Measurements from ENCODE around the gene RIC1.
"Not testable (repeated sequence)": the region's sequence is repeated elsewhere in the genome, so short reads cannot be mapped to it uniquely, and the experiment has no call there.

RIC1 gene

DNA sequence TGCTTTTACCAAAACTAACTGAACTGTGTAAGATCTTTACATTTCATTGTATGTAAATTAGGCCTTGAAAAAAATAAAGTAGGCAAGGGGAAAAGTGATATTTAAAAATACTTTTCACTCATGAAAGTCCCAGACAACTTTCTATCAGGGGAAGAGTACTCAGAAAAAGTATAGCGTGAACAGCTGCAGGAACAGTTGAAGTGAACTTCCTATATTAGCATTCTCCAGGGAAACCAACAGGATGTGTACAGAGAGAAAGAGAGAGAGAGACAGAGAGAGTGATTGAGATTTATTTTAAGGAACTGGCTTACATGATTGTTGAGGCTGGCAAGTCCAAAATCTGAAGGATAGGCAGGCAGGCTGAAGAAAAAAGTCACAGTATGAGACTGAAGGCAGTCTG lies 162.0 kb downstream of the RIC1 start:
- no peak for DNase-seq

DNA sequence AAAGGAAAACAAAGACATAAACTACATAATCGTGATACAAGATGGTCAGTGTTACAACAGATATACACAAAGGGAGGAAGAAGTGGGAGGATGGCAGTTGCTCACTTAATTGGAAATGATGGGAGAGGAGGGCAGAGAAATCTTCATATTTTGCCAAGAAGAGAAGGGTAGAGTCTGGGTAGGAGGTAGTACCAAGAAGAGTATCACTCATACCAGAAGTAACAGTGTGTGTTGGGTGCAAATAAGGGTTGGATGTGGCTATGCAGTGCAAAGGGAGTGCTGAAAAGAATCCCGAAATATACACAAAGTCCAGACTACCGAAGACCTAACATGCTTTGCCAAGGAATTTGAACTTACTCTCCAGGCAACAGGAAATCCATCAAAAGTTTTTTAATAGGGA lies 163.0 kb downstream of the RIC1 start:
- no peak for DNase-seq

GRCh38 chr9:5793812-5794211 lies 164.9 kb downstream of the RIC1 start:
- DNase-seq, result no peak

- DNase-seq, result no peak
These were observed 167.4 kb downstream of the RIC1 start for GRCh38 chr9:5796298-5796697.

DNA sequence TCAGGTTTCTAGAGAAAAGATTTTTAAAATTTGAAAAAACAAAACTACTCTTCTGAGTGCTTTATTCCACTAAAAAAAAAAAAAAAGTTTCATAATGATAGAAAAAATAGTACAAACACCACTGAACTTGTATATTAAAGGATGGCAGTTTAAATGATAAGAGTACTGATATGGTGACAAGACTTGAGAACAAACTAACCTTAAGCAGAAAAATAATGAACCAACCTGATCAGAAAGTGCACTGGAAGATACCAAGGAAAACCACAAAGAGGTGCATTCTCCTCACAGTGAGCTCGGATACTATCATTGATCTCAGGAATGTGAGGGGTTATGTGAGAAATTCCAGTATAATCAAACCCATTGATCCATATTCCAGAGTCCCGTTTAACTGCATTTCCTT lies 169.7 kb downstream of the RIC1 start:
- no peak for DNase-seq

GRCh38 chr9:5799314-5799713 lies 170.4 kb downstream of the RIC1 start:
- peak; percentile 42 for DNase-seq

GRCh38 chr9:5800378-5800777 lies 171.5 kb downstream of the RIC1 start:
- not testable (repeated sequence) for DNase-seq

DNA sequence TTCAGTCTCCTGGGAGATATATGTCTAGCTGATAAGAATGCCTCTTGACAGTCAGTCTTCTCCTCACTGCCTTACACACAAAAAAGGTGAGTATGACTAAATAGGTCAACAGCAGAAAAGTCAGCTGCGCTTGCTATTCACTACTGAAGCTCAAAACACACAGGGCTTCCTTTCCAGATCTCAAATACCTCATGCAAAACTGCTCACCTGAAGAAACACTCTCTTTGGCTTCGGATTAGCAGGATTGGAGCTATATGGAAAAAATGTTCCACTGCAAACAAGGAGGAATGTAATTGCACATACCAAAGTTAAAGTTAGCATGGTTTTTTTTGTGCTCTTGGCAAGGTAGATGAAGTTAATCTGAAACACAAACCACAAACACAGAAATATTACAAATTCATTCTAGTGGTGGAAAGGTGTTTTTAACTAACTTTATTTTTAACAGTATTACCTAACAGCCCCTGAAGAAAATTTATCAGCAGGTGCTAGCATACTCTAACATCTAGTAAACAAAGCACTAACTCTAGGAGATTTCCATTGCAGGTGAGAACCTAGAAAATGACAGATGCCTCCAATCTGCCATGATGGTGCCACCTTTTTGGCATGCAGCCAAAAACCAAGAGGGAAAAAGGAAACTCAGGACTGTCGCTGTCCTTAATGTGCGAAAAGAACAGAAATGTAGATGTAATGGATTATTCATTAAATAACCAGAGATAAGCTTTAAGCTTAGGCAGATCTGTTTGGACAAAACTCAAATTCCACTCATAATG lies 172.2 kb downstream of the RIC1 start:
- DNase-seq, result peak; percentile 56

GRCh38 chr9:5801739-5802113 lies 172.8 kb downstream of the RIC1 start:
- DNase-seq, result no peak

DNA sequence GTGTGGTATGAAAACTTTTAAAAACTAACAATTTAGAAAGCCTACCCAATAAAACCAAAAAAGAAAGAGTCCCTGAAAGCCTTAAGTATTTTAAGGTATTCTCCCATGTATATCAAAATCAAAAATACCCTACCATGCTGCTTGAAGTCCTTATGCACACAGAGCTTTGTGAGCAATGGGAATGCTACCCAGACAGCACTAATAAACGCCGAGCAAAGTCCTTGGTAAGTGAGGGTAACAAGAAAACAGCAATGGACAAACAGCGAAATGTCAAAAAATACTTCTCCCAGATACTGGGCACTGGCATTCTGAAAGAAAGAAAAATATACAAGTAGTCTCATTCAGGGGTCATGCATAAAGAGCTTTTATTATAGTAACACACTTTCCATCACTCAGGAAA lies 176.6 kb downstream of the RIC1 start:
- DNase-seq, result no peak

- DNase-seq, result no peak
These were observed 182.8 kb downstream of the RIC1 start for GRCh38 chr9:5811751-5812150.

- peak; percentile 14 for DNase-seq
These were observed 184.9 kb downstream of the RIC1 start for GRCh38 chr9:5813824-5814223.

DNA sequence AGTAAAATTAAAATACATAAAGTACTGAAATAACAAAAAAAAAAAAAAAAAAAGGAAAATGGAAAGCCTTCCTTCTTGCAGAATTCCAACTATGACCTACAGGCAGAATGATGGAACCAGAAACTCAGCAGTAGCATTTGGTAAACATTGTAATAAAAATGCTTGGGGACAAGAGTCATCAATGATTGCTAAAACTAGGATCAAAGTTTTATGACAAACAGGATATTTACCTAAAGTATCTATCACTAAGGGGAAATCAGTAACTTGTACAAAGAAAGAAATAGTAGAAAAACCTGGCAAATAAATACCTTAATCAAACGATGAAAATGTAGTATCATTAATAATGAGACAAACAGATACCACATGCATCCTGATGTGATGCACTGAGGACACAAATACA lies 186.6 kb downstream of the RIC1 start:
- DNase-seq, result no peak

DNA sequence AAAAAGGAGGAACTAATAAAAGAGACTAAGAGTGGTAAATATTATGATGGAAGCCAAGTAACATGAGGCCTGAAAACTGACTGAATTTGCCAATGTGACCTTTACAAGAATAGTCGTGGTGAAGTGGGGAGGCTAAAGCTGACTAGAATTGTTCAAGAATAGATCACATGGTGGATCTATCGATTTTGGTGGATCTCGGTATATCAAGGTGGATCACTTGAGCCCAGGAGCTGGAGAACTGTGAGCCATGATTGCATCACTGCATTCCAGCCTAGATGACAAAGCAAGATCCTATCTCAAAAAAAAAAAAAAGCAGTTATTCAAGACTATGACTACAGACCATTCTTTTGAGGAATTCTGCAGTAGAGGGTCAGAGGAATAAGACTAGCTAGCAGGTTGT lies 189.0 kb downstream of the RIC1 start:
- no peak for DNase-seq

DNA sequence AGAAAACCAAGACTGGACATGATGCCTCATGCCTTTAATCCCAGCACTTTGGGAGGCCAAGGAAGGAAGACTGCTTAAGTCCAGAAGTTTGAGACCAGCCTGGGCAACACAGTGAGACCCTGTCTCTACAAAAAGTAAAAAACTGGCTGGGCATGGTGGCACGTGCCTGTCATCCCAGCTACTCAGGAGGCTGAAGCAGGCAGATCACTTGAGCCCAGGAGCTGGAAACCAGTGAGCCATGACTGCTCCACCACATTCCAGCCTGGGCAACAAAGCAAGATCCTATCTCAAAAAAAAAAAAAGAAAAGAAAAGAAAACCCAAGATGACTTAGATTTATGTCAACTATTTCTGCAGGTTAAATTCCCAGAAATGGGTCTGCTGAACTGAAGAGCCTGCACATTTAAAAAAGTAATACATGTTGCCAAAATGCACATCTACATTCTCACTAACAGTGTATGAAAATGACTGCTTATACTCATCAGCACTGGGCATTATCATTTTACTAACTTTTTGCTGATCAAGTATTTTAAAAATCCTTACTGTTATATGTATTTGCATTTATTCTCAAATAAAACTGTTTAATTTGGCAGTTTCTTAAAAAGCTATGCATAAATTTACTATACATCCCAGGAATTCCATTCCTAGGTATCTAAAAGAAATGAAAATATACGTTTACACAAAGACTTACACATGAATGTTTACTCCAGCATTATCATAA lies 189.7 kb downstream of the RIC1 start:
- DNase-seq, result no peak

DNA sequence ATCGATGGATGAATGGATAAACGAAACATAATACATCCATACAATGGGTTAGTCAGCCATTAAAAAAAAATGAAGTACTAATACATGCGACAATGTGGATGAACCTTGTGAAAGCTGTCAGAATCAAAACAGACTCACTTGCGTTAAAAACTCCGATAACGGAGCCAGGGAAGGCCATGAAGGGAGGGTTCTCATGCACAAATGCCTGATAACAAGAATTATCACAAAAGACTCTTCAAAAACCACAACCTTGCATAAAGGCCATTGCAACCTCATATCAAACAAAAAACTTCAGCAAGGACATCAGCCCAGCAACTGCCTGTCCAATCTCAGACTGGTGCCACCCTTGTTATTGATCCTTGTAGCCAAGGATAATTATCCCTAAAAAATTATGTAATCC lies 190.3 kb downstream of the RIC1 start:
- no peak for DNase-seq

DNA sequence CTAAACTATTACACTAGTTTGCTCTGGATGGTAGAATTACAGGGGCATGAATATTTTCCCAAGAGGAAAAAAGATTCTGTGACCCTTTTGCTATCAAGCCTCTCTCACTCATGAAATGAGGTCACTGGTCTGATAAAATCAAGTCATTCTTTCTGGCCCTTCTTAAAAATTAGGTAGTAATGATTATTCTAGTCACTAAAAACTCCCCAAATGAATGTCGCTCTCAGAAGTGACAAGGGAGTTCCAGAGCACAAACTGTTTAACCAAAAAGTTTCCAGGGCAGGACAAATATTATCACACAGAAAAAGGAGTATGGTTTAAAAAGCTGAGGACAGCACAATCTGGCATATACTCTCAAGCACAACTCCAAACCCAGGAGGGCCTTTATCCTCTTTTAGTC lies 191.5 kb downstream of the RIC1 start:
- DNase-seq, result no peak

- DNase-seq, result no peak
These were observed 196.3 kb downstream of the RIC1 start for GRCh38 chr9:5825223-5825622.
